IPS-NIHi7 (cell line): ENCODE results near the gene SMOC1.

Experiments used
- DNase-seq: peaks from one replicate; pipeline ENCODE4 v3.0.0; 2012; ENCODE audit warnings: mixed read lengths; ENCODE audit errors: extremely low spot score

SMOC1 gene

GRCh38 chr14:70034257-70034656 lies 155.0 kb downstream of the SMOC1 start:
- DNase-seq = no peak

- no peak for DNase-seq
Measured at GRCh38 chr14:70036665-70037064, 157.4 kb downstream of the SMOC1 start.

GRCh38 chr14:70043001-70043400 lies 163.8 kb downstream of the SMOC1 start:
- DNase-seq = no peak

- no peak for DNase-seq
Measured at GRCh38 chr14:70045310-70045709, 166.1 kb downstream of the SMOC1 start.

- DNase-seq = peak; percentile 91
Measured at GRCh38 chr14:70045844-70046535, 166.8 kb downstream of the SMOC1 start.

GRCh38 chr14:70047598-70048312 lies 168.5 kb downstream of the SMOC1 start:
- no peak for DNase-seq

GRCh38 chr14:70048313-70048654 lies 169.1 kb downstream of the SMOC1 start:
- DNase-seq = no peak

GRCh38 chr14:70049605-70050004 lies 170.4 kb downstream of the SMOC1 start:
- no peak for DNase-seq

GRCh38 chr14:70050136-70050535 lies 170.9 kb downstream of the SMOC1 start:
- no peak for DNase-seq

GRCh38 chr14:70052990-70053389 lies 173.8 kb downstream of the SMOC1 start:
- DNase-seq = peak; percentile 60

- DNase-seq = no peak
Measured at GRCh38 chr14:70057519-70058136, 178.4 kb downstream of the SMOC1 start.

GRCh38 chr14:70059545-70059944 lies 180.3 kb downstream of the SMOC1 start:
- no peak for DNase-seq

- no peak for DNase-seq
Measured at GRCh38 chr14:70061108-70061507, 181.9 kb downstream of the SMOC1 start.

- DNase-seq = no peak
Measured at GRCh38 chr14:70064136-70064865, 185.1 kb downstream of the SMOC1 start.

GRCh38 chr14:70067810-70068209 lies 188.6 kb downstream of the SMOC1 start:
- no peak for DNase-seq

GRCh38 chr14:70069186-70069585 lies 190.0 kb downstream of the SMOC1 start:
- no peak for DNase-seq

- DNase-seq = peak; percentile 92
Measured at GRCh38 chr14:70073924-70074566, 194.8 kb downstream of the SMOC1 start.

GRCh38 chr14:70077005-70077404 lies 197.8 kb downstream of the SMOC1 start:
- no peak for DNase-seq

GRCh38 chr14:70077720-70078119 lies 198.5 kb downstream of the SMOC1 start:
- DNase-seq = no peak

- no peak for DNase-seq
Measured at GRCh38 chr14:70078329-70078728, 199.1 kb downstream of the SMOC1 start.

GRCh38 chr14:70080076-70080475 lies 200.9 kb downstream of the SMOC1 start:
- no peak for DNase-seq
